Liver (tissue), 10 donors: ENCODE measurements around the gene ANAPC16. TPM values are rescaled to one million over a fixed set of nuclear protein-coding genes. Genes with fewer than 3 reads are reported as not detected.

ENCODE experiments used
- DNase-seq: peaks from one replicate; pipeline ENCODE4 v3.0.0-alpha.2; 2017; ENCODE audit warnings: low spot score
- H3K27ac ChIP-seq, 2 donors: one replicate each; pipeline ENCODE4 v1.7.0; 2013; ENCODE audit warnings: inconsistent platforms in 2 of 2, low read length in 2 of 2, control low read depth in 1 of 2, low read depth in 1 of 2, mild to moderate bottlenecking in 1 of 2
- H3K27me3 ChIP-seq, 4 donors: one replicate each; pipeline versions ENCODE4 v1.6.1 to v1.7.0; 2013; ENCODE audit warnings: low read length in 3 of 4, inconsistent platforms in 1 of 4, mild to moderate bottlenecking in 1 of 4, moderate library complexity in 1 of 4; ENCODE audit not compliant: control insufficient read depth in 4 of 4, insufficient read depth in 4 of 4
- H3K36me3 ChIP-seq, 4 donors: one replicate each; pipeline versions ENCODE4 v1.6.1 to v1.7.0; 2013; ENCODE audit warnings: low read length in 3 of 4, mild to moderate bottlenecking in 3 of 4, low read depth in 1 of 4, moderate library complexity in 1 of 4; ENCODE audit not compliant: control insufficient read depth in 4 of 4, insufficient read depth in 3 of 4
- H3K4me1 ChIP-seq, 4 donors: one replicate each; pipeline versions ENCODE4 v1.6.1 to v1.7.0; 2013; ENCODE audit warnings: low read length in 3 of 4, mild to moderate bottlenecking in 3 of 4, moderate library complexity in 1 of 4; ENCODE audit not compliant: control insufficient read depth in 4 of 4, insufficient read depth in 4 of 4
- H3K4me3 ChIP-seq, 3 donors: one replicate each; pipeline versions ENCODE4 v1.6.1 to v1.7.0; 2013; ENCODE audit warnings: low read length in 3 of 3, control low read depth in 1 of 3, low read depth in 1 of 3, mild to moderate bottlenecking in 1 of 3
- H3K9ac ChIP-seq, 2 donors: one replicate each; pipeline ENCODE4 v1.7.0; 2013; ENCODE audit warnings: low read length in 2 of 2, mild to moderate bottlenecking in 2 of 2, moderate library complexity in 2 of 2, control low read depth in 1 of 2, low read depth in 1 of 2
- H3K9me3 ChIP-seq, 4 donors: one replicate each; pipeline versions ENCODE4 v1.6.1 to v1.7.0; 2013; ENCODE audit warnings: low read length in 3 of 4; ENCODE audit not compliant: control insufficient read depth in 4 of 4
- ZBTB33 ChIP-seq: IDR thresholded peaks from 2 replicates; pipeline ENCODE4 v1.6.1; 2016; ENCODE audit warnings: antibody characterized with exemption
- WGBS: extraction: QIAGEN DNeasy Blood & Tissue Kit; methylation state at CpG from one replicate; pipeline ENCODE4 v1.1.7; 2013; 5-methylcytosine and 5-hydroxymethylcytosine counted together
- polyA plus RNA-seq, 2 donors: library from polyadenylated mRNA; stranded (reverse) in 1 of 2; unstranded in 1 of 2; fragments of 200-250 nt in 1 of 2; fragments of >200 nt in 1 of 2; fragmentation: Nextera tagmentation in 1 of 2; extraction: Ambion mirVana in 1 of 2; gene quantifications; one replicate each; pipeline versions ENCODE4 v1.2.1 to v1.2.3, GENCODE V29; 2013 to 2015
- small RNA-seq: library from RNA; depleted of rRNA; stranded (forward); fragments of <200 nt; gene quantifications from one replicate; pipeline ENCODE3, GENCODE V24; 2014
- total RNA-seq, 2 donors: library from RNA; depleted of rRNA; stranded (reverse); fragments of >200 nt; gene quantifications; one replicate each; pipeline ENCODE4 v1.2.3, GENCODE V29; 2014
- TF ChIP-seq, protein P1 (sequence below): IDR thresholded peaks from 2 replicates; pipeline ENCODE4 v1.6.1; 2016; ENCODE audit warnings: antibody characterized with exemption, mild to moderate bottlenecking
- donor health status: healthy.
- donor health status: healthy.
- donor health status: healthy.
- donor health status: healthy.
- donor health status: healthy.

Gene ANAPC16
- total and polyA plus RNA-seq, 4 donors: 36.8 to 96.3 (median 55.6) TPM

DNA sequence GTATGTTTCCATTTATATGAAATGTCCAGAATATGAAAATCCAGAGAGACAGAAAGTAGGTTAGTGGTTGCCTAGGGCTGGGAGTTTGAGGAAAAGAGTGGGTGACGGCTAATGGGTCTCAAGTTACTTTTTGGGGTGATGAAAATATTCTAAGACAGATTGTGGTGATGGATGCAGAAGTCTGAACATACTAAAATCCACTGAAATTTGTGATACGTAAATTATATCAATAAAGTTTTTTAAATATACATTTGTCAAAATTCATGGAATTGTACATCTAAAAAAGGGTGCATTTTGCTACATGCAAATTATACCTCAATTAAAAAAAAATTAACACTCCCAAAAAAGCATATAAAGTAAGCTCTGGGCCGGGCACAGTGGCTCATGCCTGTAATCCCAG lies 67.3 kb downstream of the ANAPC16 start:
- no peaks in the 10 kb centered on the region for H3K27me3 ChIP-seq
- 98% methylated on average over 3 of the region's 3 CpGs for WGBS
- TF ChIP-seq, protein P1, sequence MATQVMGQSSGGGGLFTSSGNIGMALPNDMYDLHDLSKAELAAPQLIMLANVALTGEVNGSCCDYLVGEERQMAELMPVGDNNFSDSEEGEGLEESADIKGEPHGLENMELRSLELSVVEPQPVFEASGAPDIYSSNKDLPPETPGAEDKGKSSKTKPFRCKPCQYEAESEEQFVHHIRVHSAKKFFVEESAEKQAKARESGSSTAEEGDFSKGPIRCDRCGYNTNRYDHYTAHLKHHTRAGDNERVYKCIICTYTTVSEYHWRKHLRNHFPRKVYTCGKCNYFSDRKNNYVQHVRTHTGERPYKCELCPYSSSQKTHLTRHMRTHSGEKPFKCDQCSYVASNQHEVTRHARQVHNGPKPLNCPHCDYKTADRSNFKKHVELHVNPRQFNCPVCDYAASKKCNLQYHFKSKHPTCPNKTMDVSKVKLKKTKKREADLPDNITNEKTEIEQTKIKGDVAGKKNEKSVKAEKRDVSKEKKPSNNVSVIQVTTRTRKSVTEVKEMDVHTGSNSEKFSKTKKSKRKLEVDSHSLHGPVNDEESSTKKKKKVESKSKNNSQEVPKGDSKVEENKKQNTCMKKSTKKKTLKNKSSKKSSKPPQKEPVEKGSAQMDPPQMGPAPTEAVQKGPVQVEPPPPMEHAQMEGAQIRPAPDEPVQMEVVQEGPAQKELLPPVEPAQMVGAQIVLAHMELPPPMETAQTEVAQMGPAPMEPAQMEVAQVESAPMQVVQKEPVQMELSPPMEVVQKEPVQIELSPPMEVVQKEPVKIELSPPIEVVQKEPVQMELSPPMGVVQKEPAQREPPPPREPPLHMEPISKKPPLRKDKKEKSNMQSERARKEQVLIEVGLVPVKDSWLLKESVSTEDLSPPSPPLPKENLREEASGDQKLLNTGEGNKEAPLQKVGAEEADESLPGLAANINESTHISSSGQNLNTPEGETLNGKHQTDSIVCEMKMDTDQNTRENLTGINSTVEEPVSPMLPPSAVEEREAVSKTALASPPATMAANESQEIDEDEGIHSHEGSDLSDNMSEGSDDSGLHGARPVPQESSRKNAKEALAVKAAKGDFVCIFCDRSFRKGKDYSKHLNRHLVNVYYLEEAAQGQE: no peak
- no peak for TF ChIP-seq ZBTB33
- no peak overlapping the region for H3K9ac ChIP-seq
- DNase-seq: no peak
- no peak overlapping the region for H3K27ac ChIP-seq
- no peak overlapping the region for H3K4me3 ChIP-seq
- H3K4me1 ChIP-seq: no peaks in the 10 kb centered on the region
- H3K36me3 ChIP-seq: no peaks in the 10 kb centered on the region
- no peaks in the 10 kb centered on the region for H3K9me3 ChIP-seq

Small RNAs within 50 kb of the gene (small RNA-seq; reads per million reads assigned to genes)
- gene RF00019 (not detected), gene RF00340 (not detected)

Other genes with a start within 250 kb of the ANAPC16 start
- gene SPOCK2, start 127.5 kb upstream of the ANAPC16 start, total RNA-seq: 1 to 10 TPM in 1 of 2 donors, under 1 TPM in 1; 0.51 to 1.7 TPM
- under 1 TPM; 0.36 to 0.76 TPM for gene SPOCK2, start 127.5 kb upstream of the ANAPC16 start, polyA plus RNA-seq
- gene ASCC1, start 264 bp downstream of the ANAPC16 start, total RNA-seq: 10 to 100 TPM in 1 of 2 donors, 1 to 10 TPM in 1; 6.9 to 11.0 TPM
- 10 to 100 TPM in 1 of 2 donors, 1 to 10 TPM in 1; 9.5 to 13.9 TPM for gene ASCC1, start 264 bp downstream of the ANAPC16 start, polyA plus RNA-seq
- gene DDIT4, start 57.9 kb downstream of the ANAPC16 start, total RNA-seq: 10 to 100 TPM; 18.4 to 39.9 TPM
- gene DDIT4, start 57.9 kb downstream of the ANAPC16 start, polyA plus RNA-seq: 10 to 100 TPM; 47.4 to 69.0 TPM
- 10 to 100 TPM; 17.5 to 22.0 TPM for gene DNAJB12, start 138.9 kb downstream of the ANAPC16 start, total RNA-seq
- gene DNAJB12, start 138.9 kb downstream of the ANAPC16 start, polyA plus RNA-seq: 10 to 100 TPM; 15.9 to 20.3 TPM